Sigmoid colon (tissue), 3 donors: ENCODE results near the gene SLC19A1.

ENCODE experiments used
- POLR2A ChIP-seq, 2 donors: fragments of 450-650 bp; IDR thresholded peaks; one replicate each; pipeline ENCODE4 v1.6.1; 2016; ENCODE audit warnings: antibody characterized with exemption in 2 of 2, mild to moderate bottlenecking in 2 of 2, moderate library complexity in 2 of 2
- TF ChIP-seq, protein P1 (sequence below), 4 experiments: fragments of 450-650 bp in 3 of 4; fragments of 200-600 bp in 1 of 4; IDR thresholded peaks; one replicate each; pipeline ENCODE4 v1.5.1; 2016 to 2019; ENCODE audit warnings: antibody characterized with exemption in 4 of 4, mild to moderate bottlenecking in 3 of 4, moderate library complexity in 2 of 4

GRCh38 chr21:45560106-45561021, 18.1 kb upstream of the SLC19A1 start:
- TF ChIP-seq, protein P1, sequence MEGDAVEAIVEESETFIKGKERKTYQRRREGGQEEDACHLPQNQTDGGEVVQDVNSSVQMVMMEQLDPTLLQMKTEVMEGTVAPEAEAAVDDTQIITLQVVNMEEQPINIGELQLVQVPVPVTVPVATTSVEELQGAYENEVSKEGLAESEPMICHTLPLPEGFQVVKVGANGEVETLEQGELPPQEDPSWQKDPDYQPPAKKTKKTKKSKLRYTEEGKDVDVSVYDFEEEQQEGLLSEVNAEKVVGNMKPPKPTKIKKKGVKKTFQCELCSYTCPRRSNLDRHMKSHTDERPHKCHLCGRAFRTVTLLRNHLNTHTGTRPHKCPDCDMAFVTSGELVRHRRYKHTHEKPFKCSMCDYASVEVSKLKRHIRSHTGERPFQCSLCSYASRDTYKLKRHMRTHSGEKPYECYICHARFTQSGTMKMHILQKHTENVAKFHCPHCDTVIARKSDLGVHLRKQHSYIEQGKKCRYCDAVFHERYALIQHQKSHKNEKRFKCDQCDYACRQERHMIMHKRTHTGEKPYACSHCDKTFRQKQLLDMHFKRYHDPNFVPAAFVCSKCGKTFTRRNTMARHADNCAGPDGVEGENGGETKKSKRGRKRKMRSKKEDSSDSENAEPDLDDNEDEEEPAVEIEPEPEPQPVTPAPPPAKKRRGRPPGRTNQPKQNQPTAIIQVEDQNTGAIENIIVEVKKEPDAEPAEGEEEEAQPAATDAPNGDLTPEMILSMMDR (IDR thresholded peaks at IDR 0.05), result no peak
- TF ChIP-seq POLR2A (IDR thresholded peaks at IDR 0.05), result no peak
